ENCODE measurements around the gene UBE2H.
"Not testable (repeated sequence)": the region's sequence is repeated elsewhere in the genome, so short reads cannot be mapped to it uniquely, and the experiment has no call there.

Gene UBE2H

DNA sequence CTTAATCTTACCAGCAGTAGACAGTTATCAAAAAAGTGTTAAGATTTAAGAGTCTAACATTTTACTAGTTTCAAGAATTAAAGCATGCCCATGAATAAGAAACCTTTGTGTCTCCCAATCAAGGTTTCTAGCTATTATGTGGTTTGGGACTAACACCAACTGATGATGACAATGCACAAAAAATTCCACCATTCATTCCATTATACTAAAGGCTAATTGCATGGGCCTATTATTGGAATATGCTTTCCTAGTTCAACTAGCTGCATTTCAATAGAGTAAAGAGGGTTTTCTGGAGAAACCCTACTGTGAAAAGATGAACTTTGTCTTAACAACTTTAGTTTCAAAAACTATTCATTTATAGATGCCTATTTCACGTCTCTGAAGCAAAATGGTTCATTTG, 44.6 kb downstream of the UBE2H start:
- DNase-seq (ENCODE audit: low read depth in 2 of 2): no peak

DNA sequence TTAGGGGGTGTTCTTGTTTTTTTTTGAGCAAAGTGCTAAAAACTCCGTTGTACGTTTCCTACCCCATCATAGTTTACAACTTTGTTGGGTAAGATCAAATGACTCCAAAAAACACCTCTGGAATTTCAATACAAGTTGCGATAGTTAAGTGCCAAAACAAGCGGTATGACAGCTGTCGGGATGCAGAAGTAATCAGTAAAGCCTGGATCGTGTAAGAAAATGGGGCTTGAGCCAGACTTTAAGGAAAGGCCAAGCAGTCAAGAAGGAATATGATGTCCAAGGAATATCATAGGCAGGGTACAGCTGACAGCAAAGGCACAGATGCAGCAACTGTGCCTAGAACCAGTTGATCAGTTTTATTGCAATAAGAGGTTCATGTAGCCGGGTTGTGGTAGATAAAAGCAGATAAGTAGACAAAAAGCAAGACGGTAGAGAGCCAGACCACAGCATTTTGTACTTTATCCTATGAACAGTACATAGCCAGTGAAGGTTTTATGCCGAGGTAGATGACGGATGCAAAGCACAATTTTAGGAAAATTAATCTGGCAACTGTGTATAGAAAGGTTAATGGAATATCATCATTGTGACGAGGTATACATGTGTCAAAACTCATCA, 45.5 kb downstream of the UBE2H start:
- DNase-seq (ENCODE audit: low read depth in 2 of 2): no peak

DNA sequence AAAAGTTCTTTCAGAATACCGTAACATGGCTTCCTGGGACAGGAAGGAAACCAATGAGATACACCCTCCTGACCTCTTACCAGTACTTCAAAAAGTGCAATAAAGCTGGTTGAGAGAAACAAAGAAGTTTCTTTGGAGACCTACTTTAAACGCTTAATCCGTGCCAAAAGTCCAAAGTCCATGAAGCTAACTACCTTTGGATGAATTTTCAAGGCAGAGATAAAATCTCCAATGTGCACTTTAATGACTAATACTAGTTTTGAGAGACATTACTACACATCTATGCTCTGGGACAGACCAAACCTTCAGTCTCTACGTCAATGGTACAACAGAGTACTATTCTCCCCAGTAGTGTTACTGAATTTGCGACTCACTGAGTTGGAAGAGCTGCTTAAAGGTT, 46.1 kb downstream of the UBE2H start:
- no peak for DNase-seq (ENCODE audit: low read depth in 2 of 2)

DNA sequence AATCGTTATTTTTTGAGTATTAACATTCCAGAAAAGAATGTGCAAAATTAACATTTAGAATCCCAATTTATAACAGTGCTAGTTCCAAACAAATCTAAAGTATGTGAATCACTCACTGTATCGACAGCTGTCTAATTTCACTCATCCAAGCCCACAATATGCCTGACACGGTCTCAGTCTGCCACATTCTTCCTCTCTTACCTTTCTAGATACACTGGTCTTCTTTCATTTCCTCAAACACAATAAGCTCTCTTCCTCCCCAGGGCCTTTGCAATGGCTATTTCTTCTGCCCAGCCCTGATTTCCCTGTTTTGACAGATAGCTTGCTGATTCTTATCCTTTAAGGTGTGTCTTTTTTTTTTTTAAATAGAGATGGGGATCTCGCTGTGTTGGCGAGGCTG, 48.8 kb downstream of the UBE2H start:
- no peak for DNase-seq (ENCODE audit: low read depth in 2 of 2)

DNA sequence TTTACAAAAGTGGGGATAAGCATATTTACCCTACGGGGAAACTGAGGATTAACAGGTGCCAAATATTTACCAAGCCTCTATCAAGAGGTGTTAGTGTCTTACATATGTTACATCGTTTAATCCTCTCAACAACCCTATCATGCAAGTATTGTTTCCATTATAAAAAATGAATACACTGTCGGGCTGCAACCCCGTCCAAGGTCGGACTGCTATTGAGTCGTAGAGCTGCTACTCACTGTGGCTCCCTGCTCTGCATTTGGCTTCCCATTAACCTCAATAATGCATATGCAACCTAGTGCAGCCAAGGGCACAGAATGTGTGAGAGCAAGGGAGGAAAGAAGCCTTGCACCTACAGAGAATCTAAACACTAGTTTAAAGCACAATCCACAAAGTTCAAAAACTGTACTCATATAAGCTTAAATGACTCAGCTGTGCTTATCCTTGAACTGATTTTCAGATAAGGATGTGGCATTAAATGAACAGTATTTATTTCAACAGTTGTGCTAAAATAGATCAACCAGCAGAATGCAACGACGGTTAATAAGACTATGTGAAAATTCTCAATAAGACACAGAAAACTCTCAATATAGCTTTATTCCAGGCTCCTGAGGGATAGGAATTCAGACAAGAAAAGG, 49.9 kb downstream of the UBE2H start:
- DNase-seq (ENCODE audit: low read depth in 2 of 2): no peak

DNA sequence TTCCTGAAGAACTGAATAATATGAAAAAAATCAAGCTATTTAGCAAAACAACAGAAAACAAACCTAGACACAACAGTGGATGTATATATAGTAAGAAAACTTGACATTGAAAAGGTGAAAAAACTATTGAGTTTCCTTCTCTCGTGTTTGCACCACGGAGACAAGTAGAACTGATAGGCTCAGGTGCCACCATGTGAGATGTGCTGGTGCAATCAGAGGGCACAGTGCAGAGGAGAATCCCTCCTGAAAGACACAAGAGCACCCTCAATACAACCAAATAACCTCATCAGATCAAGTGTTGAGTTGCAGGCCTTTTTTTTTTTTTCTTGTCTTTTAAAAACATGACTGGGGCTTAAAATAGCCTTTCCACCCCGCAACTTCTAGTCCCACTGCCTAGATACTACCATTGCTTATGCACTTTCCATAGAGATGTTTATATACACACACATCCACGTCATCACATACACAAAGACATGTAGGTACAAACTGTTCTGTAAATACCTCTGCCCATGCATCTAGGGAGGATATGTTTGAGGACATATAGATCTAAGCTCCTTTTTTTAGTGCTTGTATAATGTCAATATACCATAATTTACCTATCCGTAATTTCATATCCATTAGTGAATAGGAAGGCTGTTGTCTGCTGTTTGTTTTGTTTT, 54.1 kb downstream of the UBE2H start:
- DNase-seq (ENCODE audit: low read depth in 2 of 2): no peak

DNA sequence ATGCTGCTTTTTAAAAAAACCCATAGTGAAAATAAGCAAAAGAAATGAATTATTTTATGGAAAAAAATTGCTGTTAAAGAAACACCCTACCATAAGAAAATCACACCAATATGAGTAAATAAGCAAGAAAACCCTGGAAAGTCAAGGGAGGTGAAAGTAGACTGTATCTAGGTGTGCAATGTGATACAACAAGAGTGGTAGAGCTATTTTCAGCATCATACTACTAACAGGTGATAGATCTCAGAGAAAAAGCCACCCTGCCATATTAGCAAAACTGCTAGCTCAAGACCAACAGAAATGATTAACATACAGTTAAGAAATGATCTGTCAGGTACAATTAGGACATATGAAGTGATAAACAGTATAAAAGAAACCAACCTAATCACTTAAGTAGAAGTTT, 54.8 kb downstream of the UBE2H start:
- DNase-seq (ENCODE audit: low read depth in 2 of 2): no peak

DNA sequence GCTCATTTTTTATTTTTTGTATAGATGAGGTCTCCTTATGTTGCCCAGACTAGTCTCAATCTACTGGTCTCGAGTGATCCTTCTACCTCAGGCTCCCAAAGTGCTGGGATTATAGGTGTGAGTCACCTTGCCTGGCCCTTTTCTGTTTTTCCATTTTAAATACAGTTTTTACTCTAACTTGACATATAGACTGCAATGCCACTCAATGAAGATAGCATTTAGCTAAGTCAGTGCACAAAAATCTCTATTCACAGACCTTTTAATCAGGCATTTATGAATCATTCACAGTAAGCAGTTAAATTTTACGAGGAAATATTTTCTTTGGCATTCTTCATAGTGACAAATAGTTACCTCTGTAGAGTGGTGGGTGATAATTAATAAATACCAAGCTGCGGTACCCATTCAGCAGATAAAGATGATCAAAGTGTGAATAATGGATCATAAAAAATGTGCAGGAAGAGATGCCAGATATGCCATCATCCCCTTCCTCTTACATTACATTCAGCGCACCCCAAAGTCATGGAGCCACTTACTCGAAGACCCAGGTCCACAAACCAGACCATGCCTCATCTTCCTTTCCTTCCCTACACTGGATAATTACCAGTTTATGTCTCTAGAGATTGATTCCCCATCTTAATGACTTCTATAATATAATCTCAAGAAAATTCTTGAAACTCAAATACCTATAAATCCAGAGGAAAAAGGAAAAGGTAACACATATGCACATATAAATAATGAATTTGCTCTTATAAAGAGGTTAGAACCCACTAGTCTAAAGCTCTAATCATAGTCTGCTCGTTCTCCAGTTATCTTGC, 56.0 kb downstream of the UBE2H start:
- DNase-seq (ENCODE audit: low read depth in 2 of 2): no peak

DNA sequence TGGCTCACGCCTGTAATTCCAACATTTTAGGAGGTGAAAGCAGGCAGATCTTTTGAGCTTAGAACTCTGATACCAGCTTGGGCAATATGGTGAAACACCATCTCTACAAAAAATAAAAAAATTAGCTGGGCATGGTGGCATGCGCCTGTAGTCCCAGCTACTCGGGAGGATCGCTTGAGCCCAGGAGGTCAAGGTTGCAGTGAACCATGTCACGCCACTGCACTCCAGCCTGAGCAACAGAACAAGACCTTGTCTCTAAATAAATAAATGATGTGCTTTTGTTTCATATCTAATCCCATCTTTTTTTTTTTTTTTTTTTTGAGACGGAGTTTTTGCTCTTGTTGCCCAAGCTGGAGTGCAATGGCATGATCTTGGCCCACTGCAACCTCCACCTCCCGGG, 58.6 kb downstream of the UBE2H start:
- not testable (repeated sequence) for DNase-seq (ENCODE audit: low read depth in 2 of 2)

DNA sequence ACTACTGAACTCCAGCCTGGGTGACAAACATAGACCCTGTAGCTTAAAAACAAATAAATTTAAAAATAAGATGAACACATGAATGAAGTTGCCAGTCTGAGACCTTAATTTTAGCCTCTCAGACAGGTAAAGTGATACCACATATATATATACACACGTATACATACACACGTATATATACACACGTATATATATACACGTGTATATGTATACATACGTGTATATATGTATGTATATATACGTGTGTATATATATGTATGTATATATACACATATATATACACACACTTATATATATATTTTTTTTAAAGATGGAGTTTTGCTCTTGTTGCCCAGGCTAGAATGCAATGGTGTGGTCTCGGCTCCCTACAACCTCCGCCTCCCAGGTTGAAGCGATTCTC, 62.7 kb downstream of the UBE2H start:
- DNase-seq (ENCODE audit: low read depth in 2 of 2): no peak

DNA sequence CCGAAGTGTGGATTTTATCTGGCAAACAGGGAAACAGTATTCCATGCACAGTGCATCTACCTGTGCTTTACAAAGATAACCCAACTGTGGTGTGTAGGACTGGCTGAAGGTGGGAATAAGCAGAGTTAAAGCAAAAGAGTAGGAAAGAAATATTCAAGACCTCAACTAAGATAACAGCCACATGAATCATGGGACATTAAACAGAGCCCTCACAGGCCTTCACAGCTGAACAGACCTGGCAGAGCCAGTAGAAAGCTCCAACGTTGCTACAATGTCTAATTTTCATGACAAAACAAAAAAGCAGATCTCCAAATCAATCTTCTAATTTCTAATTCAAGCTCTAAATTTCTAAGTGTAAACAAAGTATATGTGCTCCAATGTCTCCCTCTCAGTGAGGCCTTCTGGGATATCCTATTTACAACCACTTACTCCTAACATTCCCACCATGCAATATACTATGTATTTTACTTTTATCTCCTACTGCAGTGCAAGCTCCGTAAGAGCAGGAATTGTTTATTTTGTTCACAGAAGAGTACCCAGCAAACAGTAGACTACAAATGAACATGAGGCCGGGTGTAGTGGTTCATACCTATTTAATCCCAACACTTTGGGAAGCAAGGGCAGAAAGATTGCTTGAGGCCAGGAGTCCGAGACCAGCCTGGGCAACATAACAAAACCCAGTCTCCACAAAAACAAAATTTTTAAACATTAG, 63.5 kb downstream of the UBE2H start:
- DNase-seq (ENCODE audit: low read depth in 2 of 2): no peak

DNA sequence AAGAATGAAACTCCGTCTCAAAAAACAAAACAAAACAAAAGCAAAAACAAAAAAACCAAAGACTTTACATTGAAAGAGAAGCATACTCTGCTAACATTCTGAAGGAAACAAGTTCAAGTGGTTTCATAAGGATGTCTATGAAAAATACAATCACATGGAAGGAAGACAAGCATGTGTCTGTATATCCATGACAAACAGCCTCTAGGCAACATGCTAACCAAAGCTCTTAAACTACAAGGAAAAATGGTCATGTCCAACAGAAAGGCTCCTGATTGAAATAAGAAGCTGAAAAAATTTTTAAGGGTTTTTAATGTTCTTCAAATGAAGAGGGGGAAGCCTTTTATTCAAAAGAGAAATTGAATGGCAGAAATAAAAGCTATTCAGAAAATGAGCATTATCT, 64.9 kb downstream of the UBE2H start:
- DNase-seq (ENCODE audit: low read depth in 2 of 2): no peak

DNA sequence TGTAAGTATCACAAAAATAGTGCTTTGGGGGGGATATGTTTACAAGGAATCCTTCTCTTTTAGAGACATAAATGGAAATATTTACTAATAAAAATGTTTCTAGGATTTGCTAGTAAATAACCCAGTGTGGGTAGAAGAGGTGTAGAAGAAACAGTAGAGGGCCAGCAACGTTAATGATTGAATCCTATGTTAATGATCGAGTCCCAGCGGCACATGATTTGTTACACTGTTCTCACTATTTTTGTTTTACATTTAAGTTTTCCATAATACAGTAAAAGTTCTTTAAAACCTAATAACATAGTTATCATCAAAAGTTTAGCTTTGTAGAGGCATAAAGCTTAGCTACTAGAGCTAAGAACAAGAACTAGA, 66.0 kb downstream of the UBE2H start:
- DNase-seq (ENCODE audit: low read depth in 2 of 2): no peak

DNA sequence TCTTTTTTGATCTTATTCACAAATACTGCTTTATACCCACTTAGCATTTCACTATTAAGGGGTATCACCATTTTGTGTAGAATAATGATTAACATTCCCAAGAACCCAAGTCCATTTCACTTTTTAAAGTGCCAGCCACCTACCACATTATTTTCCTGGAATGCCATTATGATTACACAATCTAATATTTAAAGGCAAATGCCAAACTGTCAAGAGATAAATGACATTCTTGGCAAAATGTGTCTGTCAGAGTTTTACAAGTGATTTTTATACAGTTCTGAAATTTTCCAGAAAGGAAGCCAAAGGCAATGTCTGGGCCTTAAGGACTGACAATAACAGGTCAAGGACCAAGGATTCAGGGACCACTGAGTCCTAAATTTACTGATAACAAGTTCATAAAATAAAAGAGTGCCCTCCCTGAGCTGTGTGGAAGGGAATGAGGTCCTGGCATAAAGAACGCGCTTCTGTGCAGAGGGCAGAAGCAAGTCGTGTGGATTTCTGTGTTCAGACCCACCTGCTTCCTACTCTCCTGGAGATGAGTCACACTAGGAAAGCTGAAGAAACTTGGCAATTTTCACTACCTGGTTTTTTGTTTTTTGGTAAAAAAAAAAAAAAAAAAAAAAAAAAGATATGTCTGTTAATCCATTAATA, 66.5 kb downstream of the UBE2H start:
- DNase-seq (ENCODE audit: low read depth in 2 of 2): no peak

DNA sequence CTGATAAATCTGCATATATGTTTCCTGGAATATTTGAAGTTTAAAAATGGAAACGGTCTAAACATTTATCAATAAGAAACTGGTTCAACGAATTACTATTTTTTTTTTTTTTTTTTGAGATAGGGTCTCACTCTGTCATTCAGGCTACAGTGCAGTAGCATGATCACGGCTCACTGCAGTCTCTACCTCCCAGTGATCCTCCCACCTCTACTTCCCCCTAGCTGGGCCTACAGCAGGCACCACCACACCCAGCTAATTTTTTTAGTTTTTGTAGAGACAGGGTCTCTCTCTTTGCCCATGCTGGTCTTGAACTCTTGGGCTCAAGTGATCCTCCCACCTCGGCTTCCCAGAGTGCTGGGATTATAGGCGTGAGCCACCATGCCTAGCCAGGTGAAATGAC, 68.3 kb downstream of the UBE2H start:
- no peak for DNase-seq (ENCODE audit: low read depth in 2 of 2)

DNA sequence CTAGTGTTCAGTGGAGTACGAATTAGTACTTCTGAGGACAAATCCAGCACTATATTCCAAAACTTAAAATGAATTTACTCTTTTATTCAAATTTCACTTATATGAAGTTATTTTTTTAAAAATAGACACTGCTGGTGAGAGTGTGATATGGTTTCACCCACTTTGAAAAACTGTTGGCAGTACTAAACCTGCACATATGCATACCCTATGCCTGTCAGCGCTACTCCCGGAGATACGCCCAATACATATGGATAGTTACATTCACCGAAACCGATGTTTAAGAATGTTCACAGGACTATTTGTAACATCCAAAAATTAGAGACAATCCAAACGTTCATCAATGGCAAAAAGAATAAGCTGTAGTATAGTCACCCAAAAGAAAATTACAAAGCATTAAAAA, 69.6 kb downstream of the UBE2H start:
- DNase-seq (ENCODE audit: low read depth in 2 of 2): no peak

DNA sequence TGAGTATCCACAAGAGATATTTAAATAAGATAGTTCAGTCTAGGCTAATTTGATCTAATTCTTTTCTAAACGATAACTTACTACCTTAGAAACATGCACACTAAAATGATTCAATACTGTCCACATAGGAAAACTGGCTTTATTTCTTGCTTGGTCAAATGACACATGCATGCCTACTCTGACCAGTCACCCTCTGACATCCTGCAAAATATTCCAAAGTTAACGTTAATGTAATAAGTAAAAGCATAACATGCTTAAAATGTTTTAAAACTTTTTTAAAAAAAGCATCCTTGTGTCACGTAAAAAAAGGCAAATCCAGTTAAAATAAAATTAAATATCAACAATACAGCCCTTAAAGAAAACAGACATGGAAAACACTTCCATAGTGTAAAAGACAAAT, 70.2 kb downstream of the UBE2H start:
- no peak for DNase-seq (ENCODE audit: low read depth in 2 of 2)

DNA sequence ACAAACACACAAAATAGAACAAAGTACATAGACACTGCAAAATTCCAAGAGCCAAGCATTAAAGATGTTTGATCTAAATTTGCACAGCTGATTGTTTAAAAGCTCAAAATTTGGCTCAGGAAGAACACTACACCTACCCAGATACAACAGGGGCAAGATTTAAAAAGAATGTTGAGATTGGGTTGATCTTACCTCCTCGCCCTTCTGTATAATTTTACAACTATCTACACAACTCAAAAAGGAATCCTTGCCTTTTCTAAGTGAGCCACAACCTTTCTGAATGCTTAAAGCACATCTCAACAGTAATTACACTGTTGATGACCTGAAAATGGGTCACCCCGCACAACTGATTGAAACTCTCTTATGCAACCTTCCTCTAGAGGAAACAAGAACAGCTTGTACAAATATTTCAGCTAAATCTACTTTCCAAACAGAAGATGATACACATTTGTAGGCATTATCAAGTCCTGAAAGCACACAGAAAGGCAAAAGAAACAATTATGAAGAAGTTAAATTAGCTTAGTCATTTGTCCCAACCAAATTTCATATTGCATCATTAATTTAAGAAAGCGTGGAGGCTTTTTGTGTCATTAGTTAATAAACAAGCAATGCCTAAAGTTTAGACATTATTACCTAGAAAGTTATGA, 75.5 kb downstream of the UBE2H start:
- no peak for DNase-seq (ENCODE audit: low read depth in 2 of 2)

DNA sequence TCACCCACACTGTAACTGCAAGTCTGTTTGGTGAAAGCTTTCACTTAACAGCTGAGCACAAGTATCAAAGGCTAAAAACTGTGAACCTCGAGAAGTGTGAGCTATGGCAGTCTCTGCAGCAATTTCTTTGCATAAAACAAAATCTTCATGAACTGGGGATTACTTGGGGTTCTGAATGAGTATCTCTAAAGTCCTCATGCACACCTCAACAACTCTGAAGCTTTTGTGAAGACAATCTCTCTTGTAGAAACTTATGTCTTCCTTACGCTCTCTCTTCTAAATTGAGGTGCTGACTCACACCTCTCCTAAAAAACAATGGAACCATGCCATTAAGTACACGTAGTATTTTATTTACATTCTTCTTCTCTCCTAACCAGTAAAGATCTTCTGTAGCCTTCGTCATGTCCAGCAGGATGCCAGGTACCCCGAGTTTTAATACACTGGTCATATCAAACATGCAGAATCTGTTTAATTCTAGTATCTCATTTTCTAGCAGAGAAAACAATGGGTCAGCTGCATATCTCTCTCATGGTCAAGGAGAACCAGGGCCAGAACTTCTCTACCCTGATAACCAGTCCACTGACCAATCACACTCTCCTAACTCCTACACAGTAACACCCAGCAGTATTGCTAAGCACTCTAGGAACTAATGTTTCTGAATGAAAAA, 76.9 kb downstream of the UBE2H start:
- no peak for DNase-seq (ENCODE audit: low read depth in 2 of 2)

DNA sequence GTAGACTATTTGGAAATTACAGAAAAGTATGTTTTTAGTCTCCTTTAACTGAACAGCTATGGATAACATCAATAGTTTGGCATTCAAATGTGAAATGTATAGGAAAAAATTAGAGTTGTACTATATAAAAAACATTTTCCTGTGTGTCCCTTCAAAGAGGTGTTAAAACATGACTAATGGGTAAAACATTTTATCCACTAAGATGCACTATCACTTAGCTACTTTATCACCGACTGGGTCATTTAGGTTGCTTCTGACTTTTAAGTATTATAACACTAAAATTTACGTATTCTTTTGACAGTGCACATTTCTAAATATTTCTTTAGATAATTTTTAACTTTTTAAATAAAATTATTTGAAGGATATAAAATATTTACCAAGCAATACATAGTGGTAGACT, 77.6 kb downstream of the UBE2H start:
- DNase-seq (ENCODE audit: low read depth in 2 of 2): no peak

DNA sequence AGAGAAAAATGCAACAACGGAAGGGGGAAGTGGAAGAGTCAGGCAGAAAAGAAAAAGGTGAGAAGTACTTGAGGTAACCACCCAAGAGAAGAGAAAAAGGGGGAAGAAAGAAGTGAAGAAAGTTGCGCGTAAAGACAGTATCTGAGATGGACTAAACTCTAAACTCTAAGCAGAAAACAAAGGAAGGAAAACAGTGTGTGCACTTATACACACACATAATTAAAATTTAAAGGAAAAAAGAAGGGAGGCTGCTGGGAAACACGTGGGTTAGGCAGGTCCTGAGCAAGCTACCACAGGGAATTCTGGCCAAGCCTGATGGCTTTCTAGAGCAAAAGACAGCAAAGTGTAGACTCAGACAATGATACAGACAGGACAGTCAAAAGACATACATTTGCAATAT, 78.0 kb downstream of the UBE2H start:
- no peak for DNase-seq (ENCODE audit: low read depth in 2 of 2)

All from stimulated activated CD8-positive, alpha-beta memory T cell treated with anti-CD3 and anti-CD28 coated beads, Interleukin-7, amount 100 ng/mL, for 1 hour (primary cell).